Measurements from ENCODE around the gene CCM2L. TPM values are rescaled to one million over a fixed set of nuclear protein-coding genes. Genes with fewer than 3 reads are reported as not detected.

The CCM2L gene
- polyA plus RNA-seq, 4 donors: 0.22 to 7.5 (median 1.5) TPM

DNA sequence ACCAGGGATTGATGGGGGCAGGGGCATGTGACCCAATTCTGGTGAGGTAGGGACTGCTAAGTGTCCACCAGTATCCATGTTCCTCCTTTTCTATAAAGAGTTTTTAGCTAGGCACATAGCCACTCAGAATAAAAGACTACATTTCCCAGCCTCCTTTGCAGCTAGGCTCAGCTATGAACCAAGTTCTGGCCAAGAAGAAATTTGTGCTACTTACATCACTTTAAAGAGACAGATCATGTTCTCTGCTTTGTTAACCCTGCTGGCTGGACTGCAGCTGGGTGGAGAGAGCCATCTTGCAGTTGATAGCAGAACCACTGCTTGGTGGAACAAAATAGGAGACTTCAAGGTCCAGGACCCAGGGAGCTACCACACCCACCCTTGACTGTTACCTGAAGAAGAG is 5.3 kb upstream of the CCM2L start:
- Histone ChIP-seq H3K27ac (ENCODE audit: low read depth in 1 of 3, low read length in 2 of 3) (no peak overlapping the region), H3K4me3 (ENCODE audit: low read depth in 1 of 3, low read length in 3 of 3) (no peak overlapping the region), H3K4me1 (ENCODE audit: control insufficient read depth in 3 of 3, insufficient read depth in 2 of 3, low read depth in 1 of 3, low read length in 2 of 3) (no peaks in the 10 kb centered on the region), H3K27me3 (ENCODE audit: control insufficient read depth in 3 of 3, insufficient read depth in 3 of 3, low read length in 3 of 3) (peaks cover 0 to 17% (median 0%) of the 10 kb centered on the region in 3 donors), H3K36me3 (ENCODE audit: control insufficient read depth in 3 of 3, insufficient read depth in 2 of 3, low read depth in 1 of 3, low read length in 3 of 3) (no peaks in the 10 kb centered on the region), H3K9me3 (ENCODE audit: control insufficient read depth in 2 of 2, insufficient read depth in 1 of 2, low read depth in 1 of 2, low read length in 1 of 2) (no peaks in the 10 kb centered on the region)
- FAIRE-seq: no peak
- DNase-seq: no peak

DNA sequence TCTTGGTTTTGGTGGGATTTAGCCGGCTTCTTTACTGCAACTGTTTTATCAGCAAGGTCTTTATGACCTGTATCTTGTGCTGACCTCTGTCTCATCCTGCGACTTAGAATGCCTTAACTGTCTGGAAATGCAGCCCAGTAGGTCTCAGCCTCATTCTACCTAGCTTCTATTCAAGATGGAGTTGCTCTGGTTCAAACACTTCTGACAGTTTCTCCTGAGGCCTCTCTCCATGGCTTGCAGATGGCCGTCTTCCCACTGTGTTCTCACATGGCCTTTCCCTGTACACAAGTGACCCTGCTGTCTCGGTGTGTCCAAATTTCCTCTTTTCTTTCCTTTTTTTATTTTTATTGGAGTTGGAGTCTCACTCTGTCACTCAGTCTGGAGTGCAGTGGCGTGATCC is 4.2 kb upstream of the CCM2L start:
- Histone ChIP-seq H3K36me3 (ENCODE audit: control insufficient read depth in 3 of 3, insufficient read depth in 2 of 3, low read depth in 1 of 3, low read length in 3 of 3) (no peaks in the 10 kb centered on the region), H3K27me3 (ENCODE audit: control insufficient read depth in 3 of 3, insufficient read depth in 3 of 3, low read length in 3 of 3) (peaks cover 0 to 20% (median 0%) of the 10 kb centered on the region in 3 donors), H3K27ac (ENCODE audit: low read depth in 1 of 3, low read length in 2 of 3) (no peak overlapping the region), H3K4me3 (ENCODE audit: low read depth in 1 of 3, low read length in 3 of 3) (no peak overlapping the region), H3K4me1 (ENCODE audit: control insufficient read depth in 3 of 3, insufficient read depth in 2 of 3, low read depth in 1 of 3, low read length in 2 of 3) (no peaks in the 10 kb centered on the region), H3K9me3 (ENCODE audit: control insufficient read depth in 2 of 2, insufficient read depth in 1 of 2, low read depth in 1 of 2, low read length in 1 of 2) (no peaks in the 10 kb centered on the region)
- no peak for DNase-seq
- FAIRE-seq: no peak
- 76 to 80% (median 80%) methylated on average over 5 of the region's 5 CpGs for WGBS, 3 donors

DNA sequence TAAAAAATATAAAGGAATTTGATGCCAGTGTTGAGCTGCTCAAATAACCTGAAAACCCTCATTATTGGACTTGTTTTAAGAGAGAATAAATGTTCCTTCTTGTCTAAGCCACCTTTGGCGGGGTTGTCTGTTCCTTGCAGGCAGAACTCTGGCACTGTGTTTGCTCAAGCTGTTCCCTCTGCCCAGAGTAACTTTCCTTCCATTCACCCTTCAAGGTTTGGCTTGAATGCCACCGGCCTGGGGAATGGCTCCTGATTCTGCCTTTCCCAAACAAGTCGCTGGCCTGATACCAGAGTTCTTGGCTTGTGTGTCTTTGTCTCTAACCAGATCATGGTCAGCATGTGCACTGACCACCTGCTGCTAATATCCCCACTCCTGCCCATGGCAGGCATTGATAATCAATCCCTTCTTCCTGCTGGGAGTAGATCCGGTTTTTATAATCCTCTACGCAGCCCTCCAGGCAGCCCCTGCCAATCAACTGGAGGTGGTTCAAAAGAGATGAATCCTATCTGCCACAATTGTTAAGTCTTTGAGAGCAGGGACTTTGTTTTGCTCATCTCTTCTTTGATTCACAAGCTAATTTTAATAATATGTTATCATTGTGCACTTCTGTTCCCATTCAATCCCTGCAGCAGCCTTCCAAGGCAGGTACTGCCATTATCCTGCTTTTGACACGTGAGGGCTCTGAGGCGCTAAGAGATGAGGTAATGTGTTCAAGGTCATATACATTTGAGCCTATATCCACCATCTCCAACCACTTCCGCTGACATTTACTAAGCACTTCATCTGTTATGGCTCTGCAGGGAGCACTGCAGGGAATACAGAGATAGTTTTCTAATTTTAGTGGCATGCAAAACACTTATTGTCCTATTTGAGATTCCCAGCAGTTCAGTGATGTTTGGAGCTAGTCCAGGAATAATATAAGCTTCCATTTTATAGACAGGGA is 3.1 kb upstream of the CCM2L start:
- H3K4me3 ChIP-seq (ENCODE audit: low read depth in 1 of 3, low read length in 3 of 3): no peak overlapping the region
- 44 to 57% (median 52%) methylated on average over 8 of the region's 8 CpGs for WGBS, 3 donors
- DNase-seq (no peak), FAIRE-seq (no peak)
- H3K4me1 ChIP-seq (ENCODE audit: control insufficient read depth in 3 of 3, insufficient read depth in 2 of 3, low read depth in 1 of 3, low read length in 2 of 3): no peaks in the 10 kb centered on the region
- peak overlapping the region in 1 of 3 donors; percentile 37 for H3K27ac ChIP-seq (ENCODE audit: low read depth in 1 of 3, low read length in 2 of 3)
- H3K27me3 ChIP-seq (ENCODE audit: control insufficient read depth in 3 of 3, insufficient read depth in 3 of 3, low read length in 3 of 3): peaks cover 0 to 28% (median 0%) of the 10 kb centered on the region in 3 donors
- no peaks in the 10 kb centered on the region for H3K9me3 ChIP-seq (ENCODE audit: control insufficient read depth in 2 of 2, insufficient read depth in 1 of 2, low read depth in 1 of 2, low read length in 1 of 2)
- H3K36me3 ChIP-seq (ENCODE audit: control insufficient read depth in 3 of 3, insufficient read depth in 2 of 3, low read depth in 1 of 3, low read length in 3 of 3): no peaks in the 10 kb centered on the region

DNA sequence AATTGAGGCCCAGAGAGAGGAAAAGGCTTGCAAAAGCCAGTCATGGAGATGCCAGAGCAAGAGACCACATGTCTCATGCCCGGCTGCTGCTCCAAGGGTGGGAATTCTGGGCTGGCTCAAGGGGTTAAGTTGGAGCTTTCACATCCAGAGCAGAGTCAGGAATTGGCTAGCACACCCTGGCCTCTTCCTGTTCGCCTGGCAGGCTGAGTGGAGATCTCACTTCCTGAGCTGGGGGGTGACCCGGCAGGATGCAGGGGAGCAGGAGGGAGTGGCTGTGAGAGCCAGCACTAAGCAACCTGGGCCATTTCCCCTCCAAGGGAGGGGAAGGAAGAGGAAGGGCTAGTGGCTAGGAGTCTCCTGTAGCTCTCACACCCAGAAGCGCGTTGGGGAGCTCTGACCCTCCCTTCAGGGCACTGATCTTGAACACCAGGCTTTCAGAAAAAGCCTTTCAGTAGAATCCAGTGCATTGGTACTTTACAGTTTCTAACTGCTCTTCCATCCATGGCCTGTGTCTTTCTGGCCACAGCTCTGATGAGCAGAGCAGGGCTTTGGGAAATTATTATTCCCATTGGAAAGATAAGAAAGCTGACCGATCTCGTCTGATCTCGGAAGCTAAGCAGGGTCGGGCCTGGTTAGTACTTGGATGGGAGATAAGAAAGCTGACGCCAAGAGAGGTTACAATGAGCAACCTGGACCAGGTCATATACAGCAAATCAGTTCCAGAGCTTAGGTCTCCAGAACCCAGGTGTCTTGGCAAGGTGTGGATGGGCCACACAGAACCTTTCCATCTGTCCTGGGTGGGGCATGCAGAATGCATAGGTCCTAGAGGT is 2.2 kb upstream of the CCM2L start:
- Histone ChIP-seq H3K4me1 (ENCODE audit: control insufficient read depth in 3 of 3, insufficient read depth in 2 of 3, low read depth in 1 of 3, low read length in 2 of 3) (no peaks in the 10 kb centered on the region), H3K36me3 (ENCODE audit: control insufficient read depth in 3 of 3, insufficient read depth in 2 of 3, low read depth in 1 of 3, low read length in 3 of 3) (no peaks in the 10 kb centered on the region), H3K27me3 (ENCODE audit: control insufficient read depth in 3 of 3, insufficient read depth in 3 of 3, low read length in 3 of 3) (peaks cover 0 to 34% (median 0%) of the 10 kb centered on the region in 3 donors), H3K4me3 (ENCODE audit: low read depth in 1 of 3, low read length in 3 of 3) (no peak overlapping the region), H3K27ac (ENCODE audit: low read depth in 1 of 3, low read length in 2 of 3) (no peak overlapping the region), H3K9me3 (ENCODE audit: control insufficient read depth in 2 of 2, insufficient read depth in 1 of 2, low read depth in 1 of 2, low read length in 1 of 2) (no peaks in the 10 kb centered on the region)
- DNase-seq (no peak), FAIRE-seq (no peak)
- 26 to 31% (median 26%) methylated on average over 10 of the region's 10 CpGs for WGBS, 3 donors

DNA sequence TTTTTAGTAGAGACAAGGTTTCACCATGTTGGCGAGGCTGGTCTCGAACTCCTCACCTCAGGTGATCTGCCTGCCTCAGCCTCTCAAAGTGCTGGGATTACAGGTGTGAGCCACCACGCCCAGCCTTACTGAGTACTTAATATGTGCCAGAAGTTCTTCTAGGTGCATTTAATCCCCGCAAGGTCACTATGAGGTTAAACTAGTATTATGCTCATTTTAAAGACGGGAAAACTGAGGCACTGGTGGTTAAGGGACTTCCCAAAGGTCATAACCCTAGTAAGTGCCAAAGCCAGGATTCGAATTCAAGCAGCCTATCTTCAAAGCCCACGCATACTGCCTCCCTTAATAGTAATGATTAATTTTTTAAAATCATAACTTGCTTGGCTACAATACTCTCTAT is 674 bp upstream of the CCM2L start:
- H3K9me3 ChIP-seq (ENCODE audit: control insufficient read depth in 2 of 2, insufficient read depth in 1 of 2, low read depth in 1 of 2, low read length in 1 of 2): no peaks in the 10 kb centered on the region
- H3K36me3 ChIP-seq (ENCODE audit: control insufficient read depth in 3 of 3, insufficient read depth in 2 of 3, low read depth in 1 of 3, low read length in 3 of 3): no peaks in the 10 kb centered on the region
- no peak overlapping the region for H3K4me3 ChIP-seq (ENCODE audit: low read depth in 1 of 3, low read length in 3 of 3)
- peaks cover 0 to 36% (median 0%) of the 10 kb centered on the region in 3 donors for H3K27me3 ChIP-seq (ENCODE audit: control insufficient read depth in 3 of 3, insufficient read depth in 3 of 3, low read length in 3 of 3)
- no peak for FAIRE-seq
- WGBS, 3 donors: 76 to 86% (median 83%) methylated on average over 7 of the region's 7 CpGs
- DNase-seq: no peak
- no peaks in the 10 kb centered on the region for H3K4me1 ChIP-seq (ENCODE audit: control insufficient read depth in 3 of 3, insufficient read depth in 2 of 3, low read depth in 1 of 3, low read length in 2 of 3)
- no peak overlapping the region for H3K27ac ChIP-seq (ENCODE audit: low read depth in 1 of 3, low read length in 2 of 3)

DNA sequence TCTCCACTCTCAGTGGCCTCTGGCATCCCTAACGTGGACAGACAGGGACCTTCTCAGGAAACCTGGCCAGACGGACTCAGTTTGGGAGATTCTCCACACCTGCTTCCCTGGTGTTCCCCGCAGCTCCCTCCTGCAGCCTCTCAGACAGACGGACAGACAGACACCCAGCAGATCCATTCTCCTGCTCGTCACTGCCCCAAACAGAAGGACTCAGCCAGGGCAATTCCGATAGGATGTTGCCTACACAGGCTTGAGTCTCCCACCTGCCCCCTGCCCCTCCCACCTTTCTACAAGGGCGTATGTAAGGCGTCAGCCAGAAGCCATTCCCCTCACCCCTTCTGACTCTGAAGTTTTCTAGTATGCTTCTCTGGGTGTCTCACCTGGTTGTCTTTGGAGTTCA is 428 bp downstream of the CCM2L start:
- Histone ChIP-seq H3K27me3 (ENCODE audit: control insufficient read depth in 3 of 3, insufficient read depth in 3 of 3, low read length in 3 of 3) (peaks cover 0 to 40% (median 4%) of the 10 kb centered on the region in 3 donors), H3K36me3 (ENCODE audit: control insufficient read depth in 3 of 3, insufficient read depth in 2 of 3, low read depth in 1 of 3, low read length in 3 of 3) (no peaks in the 10 kb centered on the region), H3K9me3 (ENCODE audit: control insufficient read depth in 2 of 2, insufficient read depth in 1 of 2, low read depth in 1 of 2, low read length in 1 of 2) (no peaks in the 10 kb centered on the region), H3K4me3 (ENCODE audit: low read depth in 1 of 3, low read length in 3 of 3) (no peak overlapping the region), H3K27ac (ENCODE audit: low read depth in 1 of 3, low read length in 2 of 3) (peak overlapping the region in 1 of 3 donors; percentile 64), H3K4me1 (ENCODE audit: control insufficient read depth in 3 of 3, insufficient read depth in 2 of 3, low read depth in 1 of 3, low read length in 2 of 3) (no peaks in the 10 kb centered on the region)
- no peak for FAIRE-seq
- 28 to 44% (median 36%) methylated on average over 8 of the region's 8 CpGs for WGBS, 3 donors
- DNase-seq: no peak

DNA sequence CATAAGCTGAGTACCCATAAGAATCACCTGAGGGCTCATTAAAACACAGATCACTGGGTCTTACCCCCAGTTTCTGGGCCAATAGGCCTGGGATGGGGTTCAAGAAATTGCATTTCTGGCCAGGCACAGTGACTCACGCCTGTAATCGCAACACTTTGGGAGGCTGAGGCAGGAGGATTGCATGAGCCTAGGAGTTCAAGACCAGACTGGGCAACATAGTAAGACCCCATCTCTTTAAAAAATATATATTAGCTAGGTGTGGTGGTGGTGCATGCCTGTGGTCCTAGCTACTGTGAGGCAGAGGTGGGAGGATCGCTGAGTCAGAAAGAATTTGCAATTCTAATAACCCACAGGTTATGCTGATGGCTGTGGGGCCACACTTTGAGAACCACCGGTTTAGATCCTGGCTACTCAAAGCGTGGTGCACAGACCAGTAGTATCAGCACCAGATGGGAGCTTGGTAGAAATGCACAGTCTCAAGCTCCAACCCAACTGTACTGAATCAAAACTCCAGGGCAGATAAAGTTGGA is 2.0 kb downstream of the CCM2L start:
- H3K4me1 ChIP-seq (ENCODE audit: control insufficient read depth in 3 of 3, insufficient read depth in 2 of 3, low read depth in 1 of 3, low read length in 2 of 3): no peaks in the 10 kb centered on the region
- H3K9me3 ChIP-seq (ENCODE audit: control insufficient read depth in 2 of 2, insufficient read depth in 1 of 2, low read depth in 1 of 2, low read length in 1 of 2): no peaks in the 10 kb centered on the region
- no peak overlapping the region for H3K4me3 ChIP-seq (ENCODE audit: low read depth in 1 of 3, low read length in 3 of 3)
- H3K36me3 ChIP-seq (ENCODE audit: control insufficient read depth in 3 of 3, insufficient read depth in 2 of 3, low read depth in 1 of 3, low read length in 3 of 3): no peaks in the 10 kb centered on the region
- FAIRE-seq (no peak), DNase-seq (no peak)
- WGBS, 3 donors: 70 to 79% (median 70%) methylated on average over 5 of the region's 5 CpGs
- peaks cover 0 to 43% (median 5%) of the 10 kb centered on the region in 3 donors for H3K27me3 ChIP-seq (ENCODE audit: control insufficient read depth in 3 of 3, insufficient read depth in 3 of 3, low read length in 3 of 3)
- H3K27ac ChIP-seq (ENCODE audit: low read depth in 1 of 3, low read length in 2 of 3): no peak overlapping the region

DNA sequence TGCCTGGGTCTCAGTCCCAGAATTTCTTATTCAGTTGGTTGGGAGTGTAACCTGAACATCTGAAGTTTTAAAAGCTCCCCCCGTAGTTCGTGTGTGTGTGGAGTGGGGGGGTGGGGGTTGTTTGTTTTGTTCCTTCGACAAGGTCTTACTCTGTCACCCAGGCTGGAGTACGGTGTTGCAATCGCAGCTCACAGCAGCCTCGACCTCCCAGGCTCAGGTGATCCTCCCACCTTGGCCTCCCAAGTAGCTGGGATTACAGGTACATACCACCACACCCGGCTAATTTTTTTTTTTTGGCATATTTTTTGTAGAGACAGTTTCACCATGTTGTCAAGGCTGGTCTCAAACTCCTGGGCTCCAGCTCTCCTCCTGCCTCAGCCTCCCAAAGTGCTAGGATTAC is 3.1 kb downstream of the CCM2L start:
- Histone ChIP-seq H3K36me3 (ENCODE audit: control insufficient read depth in 3 of 3, insufficient read depth in 2 of 3, low read depth in 1 of 3, low read length in 3 of 3) (no peaks in the 10 kb centered on the region), H3K9me3 (ENCODE audit: control insufficient read depth in 2 of 2, insufficient read depth in 1 of 2, low read depth in 1 of 2, low read length in 1 of 2) (no peaks in the 10 kb centered on the region), H3K4me3 (ENCODE audit: low read depth in 1 of 3, low read length in 3 of 3) (no peak overlapping the region), H3K27ac (ENCODE audit: low read depth in 1 of 3, low read length in 2 of 3) (no peak overlapping the region), H3K4me1 (ENCODE audit: control insufficient read depth in 3 of 3, insufficient read depth in 2 of 3, low read depth in 1 of 3, low read length in 2 of 3) (peaks cover 0 to 4% (median 0%) of the 10 kb centered on the region in 3 donors), H3K27me3 (ENCODE audit: control insufficient read depth in 3 of 3, insufficient read depth in 3 of 3, low read length in 3 of 3) (peaks cover 0 to 37% (median 8%) of the 10 kb centered on the region in 3 donors)
- WGBS, 3 donors: 61 to 77% (median 74%) methylated on average over 7 of the region's 7 CpGs
- FAIRE-seq: no peak
- no peak for DNase-seq

Measured in small intestine (tissue), 7 donors.